HUES48 (cell line): Measurements from ENCODE around the gene IRAK1.

Source experiments
- H3K27ac ChIP-seq: one replicate; pipeline ENCODE4 v1.7.0; 2013; ENCODE audit warnings: low read depth, low read length, inconsistent platforms
- H3K27me3 ChIP-seq: 2 replicates; pipeline ENCODE4 v1.6.1; 2013; ENCODE audit warnings: mild to moderate bottlenecking, low read length; ENCODE audit not compliant: control insufficient read depth, insufficient read depth
- H3K36me3 ChIP-seq: 2 replicates; pipeline ENCODE4 v1.6.1; 2013; ENCODE audit warnings: low read length; ENCODE audit not compliant: control insufficient read depth, insufficient read depth
- H3K4me1 ChIP-seq: 2 replicates; pipeline ENCODE4 v1.6.1; 2013; ENCODE audit warnings: mild to moderate bottlenecking, low read length; ENCODE audit not compliant: control insufficient read depth, insufficient read depth
- H3K4me3 ChIP-seq: 2 replicates; pipeline ENCODE4 v1.5.1; 2013; ENCODE audit warnings: mild to moderate bottlenecking, low read depth, low read length
- H3K9ac ChIP-seq: 2 replicates; pipeline ENCODE4 v1.6.1; 2013; ENCODE audit warnings: mild to moderate bottlenecking, low read depth, low read length, moderate library complexity
- H3K9me3 ChIP-seq: 2 replicates; pipeline ENCODE4 v1.6.1; 2013; ENCODE audit warnings: low read length; ENCODE audit not compliant: control insufficient read depth, insufficient read depth

The IRAK1 gene

GRCh38 chrX:154027986-154028385 lies 8.3 kb upstream of the IRAK1 start:
- peaks cover 9% of the 10 kb centered on the region; the same call in 1 of the 2 replicates for H3K9me3 ChIP-seq
- peaks cover 17% of the 10 kb centered on the region for H3K36me3 ChIP-seq
- no peak overlapping the region for H3K27ac ChIP-seq
- H3K4me1 ChIP-seq, result peaks cover 2% of the 10 kb centered on the region; the same call in 1 of the 2 replicates
- H3K9ac ChIP-seq, result no peak overlapping the region
- H3K4me3 ChIP-seq, result no peak overlapping the region
- H3K27me3 ChIP-seq, result no peaks in the 10 kb centered on the region

- peaks cover 9% of the 10 kb centered on the region; the same call in 1 of the 2 replicates for H3K9me3 ChIP-seq
- no peak overlapping the region for H3K9ac ChIP-seq
- peaks cover 8% of the 10 kb centered on the region; the same call in 1 of the 2 replicates for H3K4me1 ChIP-seq
- no peak overlapping the region for H3K4me3 ChIP-seq
- peaks cover 14% of the 10 kb centered on the region for H3K36me3 ChIP-seq
- H3K27me3 ChIP-seq, result no peaks in the 10 kb centered on the region
- no peak overlapping the region for H3K27ac ChIP-seq
Observed at GRCh38 chrX:154027022-154027402, 7.3 kb upstream of the IRAK1 start.

- H3K4me3 ChIP-seq, result no peak overlapping the region
- H3K27me3 ChIP-seq, result no peaks in the 10 kb centered on the region
- H3K9me3 ChIP-seq, result peaks cover 9% of the 10 kb centered on the region; the same call in 1 of the 2 replicates
- no peak overlapping the region for H3K27ac ChIP-seq
- peaks cover 8% of the 10 kb centered on the region; the same call in 1 of the 2 replicates for H3K36me3 ChIP-seq
- peaks cover 11% of the 10 kb centered on the region; the same call in 1 of the 2 replicates for H3K4me1 ChIP-seq
- H3K9ac ChIP-seq, result no peak overlapping the region
Observed at GRCh38 chrX:154026136-154027021, 6.7 kb upstream of the IRAK1 start.

GRCh38 chrX:154025230-154025629 lies 5.5 kb upstream of the IRAK1 start:
- Histone ChIP-seq H3K9ac (no peak overlapping the region), H3K27me3 (no peaks in the 10 kb centered on the region), H3K4me1 (peaks cover 11% of the 10 kb centered on the region; the same call in 1 of the 2 replicates), H3K27ac (no peak overlapping the region), H3K9me3 (peaks cover 14% of the 10 kb centered on the region), H3K36me3 (peaks cover 3% of the 10 kb centered on the region; the same call in 1 of the 2 replicates), H3K4me3 (no peak overlapping the region)

GRCh38 chrX:154024271-154024670 lies 4.6 kb upstream of the IRAK1 start:
- Histone ChIP-seq H3K4me3 (no peak overlapping the region), H3K9me3 (peaks cover 14% of the 10 kb centered on the region), H3K4me1 (peaks cover 11% of the 10 kb centered on the region; the same call in 1 of the 2 replicates), H3K9ac (no peak overlapping the region), H3K27ac (no peak overlapping the region), H3K36me3 (no peaks in the 10 kb centered on the region), H3K27me3 (no peaks in the 10 kb centered on the region)

GRCh38 chrX:154023276-154024000 lies 3.7 kb upstream of the IRAK1 start:
- Histone ChIP-seq H3K9ac (no peak overlapping the region), H3K4me3 (no peak overlapping the region), H3K27ac (no peak overlapping the region), H3K9me3 (peaks cover 16% of the 10 kb centered on the region), H3K27me3 (no peaks in the 10 kb centered on the region), H3K36me3 (no peaks in the 10 kb centered on the region), H3K4me1 (peaks cover 11% of the 10 kb centered on the region; the same call in 1 of the 2 replicates)

- peaks cover 16% of the 10 kb centered on the region for H3K9me3 ChIP-seq
- no peaks in the 10 kb centered on the region for H3K27me3 ChIP-seq
- H3K27ac ChIP-seq, result peak overlapping the region; percentile 53
- H3K9ac ChIP-seq, result no peak overlapping the region
- no peak overlapping the region for H3K4me3 ChIP-seq
- peaks cover 6% of the 10 kb centered on the region; the same call in 1 of the 2 replicates for H3K36me3 ChIP-seq
- H3K4me1 ChIP-seq, result peaks cover 11% of the 10 kb centered on the region; the same call in 1 of the 2 replicates
Observed at GRCh38 chrX:154022108-154022507, 2.4 kb upstream of the IRAK1 start.

GRCh38 chrX:154021131-154021611 lies 1.5 kb upstream of the IRAK1 start:
- peaks cover 11% of the 10 kb centered on the region; the same call in 1 of the 2 replicates for H3K4me1 ChIP-seq
- H3K36me3 ChIP-seq, result peaks cover 8% of the 10 kb centered on the region; the same call in 1 of the 2 replicates
- H3K27ac ChIP-seq, result peak overlapping the region; percentile 55
- no peaks in the 10 kb centered on the region for H3K27me3 ChIP-seq
- no peak overlapping the region for H3K9ac ChIP-seq
- H3K9me3 ChIP-seq, result peaks cover 16% of the 10 kb centered on the region
- H3K4me3 ChIP-seq, result no peak overlapping the region

GRCh38 chrX:154020536-154021115 lies 924 bp upstream of the IRAK1 start:
- peaks cover 16% of the 10 kb centered on the region for H3K9me3 ChIP-seq
- no peaks in the 10 kb centered on the region for H3K27me3 ChIP-seq
- peak overlapping the region; percentile 57 for H3K4me3 ChIP-seq
- peaks cover 11% of the 10 kb centered on the region; the same call in 1 of the 2 replicates for H3K4me1 ChIP-seq
- H3K27ac ChIP-seq, result peak overlapping the region; percentile 62
- H3K36me3 ChIP-seq, result peaks cover 10% of the 10 kb centered on the region; the same call in 1 of the 2 replicates
- H3K9ac ChIP-seq, result no peak overlapping the region

GRCh38 chrX:154019061-154019621 lies 561 bp downstream of the IRAK1 start:
- H3K4me3 ChIP-seq, result peak overlapping the region; percentile 57
- H3K27me3 ChIP-seq, result no peaks in the 10 kb centered on the region
- peak overlapping the region; percentile 47 for H3K27ac ChIP-seq
- peak overlapping the region; percentile 30; the same call in 1 of the 2 replicates for H3K9ac ChIP-seq
- H3K9me3 ChIP-seq, result peaks cover 22% of the 10 kb centered on the region
- H3K4me1 ChIP-seq, result peaks cover 11% of the 10 kb centered on the region; the same call in 1 of the 2 replicates
- peaks cover 11% of the 10 kb centered on the region; the same call in 1 of the 2 replicates for H3K36me3 ChIP-seq
